NCI-H1930 (cell line): ENCODE measurements around the gene OR6X1.
"Not testable (repeated sequence)": the region's sequence is repeated elsewhere in the genome, so short reads cannot be mapped to it uniquely, and the experiment has no call there.

ENCODE experiments used
- DNase-seq, 2 experiments: peaks; one replicate each; lab custom pipeline; 2025; lab: John Stamatoyannopoulos, UW

OR6X1 gene

GRCh38 chr11:123753110-123753509, 1.2 kb downstream of the OR6X1 start:
- no peak for DNase-seq

- DNase-seq, result no peak
Measured at GRCh38 chr11:123751781-123752180, 2.5 kb downstream of the OR6X1 start.

- not testable (repeated sequence) for DNase-seq
Measured at GRCh38 chr11:123748349-123748748, 6.0 kb downstream of the OR6X1 start.

- no peak for DNase-seq
Measured at GRCh38 chr11:123745764-123746451, 8.4 kb downstream of the OR6X1 start.

GRCh38 chr11:123742724-123743120, 11.6 kb downstream of the OR6X1 start:
- no peak for DNase-seq

- DNase-seq, result no peak
Measured at GRCh38 chr11:123742031-123742723, 12.1 kb downstream of the OR6X1 start.

- peak; percentile 77 to 86 for DNase-seq
Measured at GRCh38 chr11:123741159-123742030, 12.9 kb downstream of the OR6X1 start, which contains the start of gene ZNF202. ZNF202 (minus strand) TSS chr11:123741660; CDS start chr11:123730888, 10,772 bp downstream.

- DNase-seq, result no peak
Measured at GRCh38 chr11:123740787-123741158, 13.5 kb downstream of the OR6X1 start.

- no peak for DNase-seq
Measured at GRCh38 chr11:123738374-123738773, 15.9 kb downstream of the OR6X1 start.

GRCh38 chr11:123736769-123737168, 17.5 kb downstream of the OR6X1 start:
- DNase-seq, result no peak

GRCh38 chr11:123729602-123730001, 24.7 kb downstream of the OR6X1 start:
- DNase-seq, result no peak

- DNase-seq, result no peak
Measured at GRCh38 chr11:123725995-123726655, 28.2 kb downstream of the OR6X1 start.

- DNase-seq, result no peak
Measured at GRCh38 chr11:123719452-123719851, 34.9 kb downstream of the OR6X1 start.

GRCh38 chr11:123718469-123718868, 35.8 kb downstream of the OR6X1 start:
- DNase-seq, result no peak

- no peak for DNase-seq
Measured at GRCh38 chr11:123718063-123718462, 36.3 kb downstream of the OR6X1 start.

GRCh38 chr11:123712627-123713026, 41.7 kb downstream of the OR6X1 start:
- not testable (repeated sequence) for DNase-seq

GRCh38 chr11:123707606-123708205, 46.6 kb downstream of the OR6X1 start:
- DNase-seq, result peak; percentile 32 to 59

- no peak for DNase-seq
Measured at GRCh38 chr11:123707206-123707605, 47.1 kb downstream of the OR6X1 start.

- no peak for DNase-seq
Measured at GRCh38 chr11:123704341-123704740, 50.0 kb downstream of the OR6X1 start.
